ENCODE measurements around the gene PKLR.
A peak's percentile ranks its signal among the peaks of the same experiment; 100 is the strongest.

PKLR gene

DNA sequence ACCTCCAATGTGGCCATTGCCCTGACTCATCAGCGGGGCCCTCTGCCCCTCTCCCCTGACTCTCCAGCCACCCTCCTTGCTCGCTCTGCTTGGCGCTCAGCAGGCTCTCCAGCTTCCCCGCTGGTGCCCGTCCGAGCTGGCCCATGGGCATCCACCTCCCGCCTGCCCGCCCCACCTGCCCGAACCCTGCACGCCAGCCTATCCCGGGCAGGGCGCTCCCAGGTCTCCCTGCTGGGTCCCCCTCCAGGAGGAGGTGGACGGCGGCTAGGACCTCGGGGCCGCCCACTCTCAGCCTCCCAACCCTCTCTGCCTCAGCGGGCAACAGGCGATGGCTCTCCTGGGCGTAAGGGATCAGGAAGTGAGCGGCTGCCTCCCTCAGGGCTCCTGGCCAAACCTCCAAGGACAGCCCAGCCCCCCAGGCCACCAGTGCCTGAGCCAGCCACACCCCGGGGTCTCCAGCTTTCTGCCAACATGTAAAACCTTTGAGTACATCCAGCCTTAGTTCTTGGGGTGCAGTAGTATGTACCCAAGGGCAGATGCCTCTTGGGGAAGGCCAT lies 13.2 kb downstream of the PKLR start:
- FAIRE-seq (no peak), DNase-seq (ENCODE audit: insufficient read length, low spot score) (no peak)

DNA sequence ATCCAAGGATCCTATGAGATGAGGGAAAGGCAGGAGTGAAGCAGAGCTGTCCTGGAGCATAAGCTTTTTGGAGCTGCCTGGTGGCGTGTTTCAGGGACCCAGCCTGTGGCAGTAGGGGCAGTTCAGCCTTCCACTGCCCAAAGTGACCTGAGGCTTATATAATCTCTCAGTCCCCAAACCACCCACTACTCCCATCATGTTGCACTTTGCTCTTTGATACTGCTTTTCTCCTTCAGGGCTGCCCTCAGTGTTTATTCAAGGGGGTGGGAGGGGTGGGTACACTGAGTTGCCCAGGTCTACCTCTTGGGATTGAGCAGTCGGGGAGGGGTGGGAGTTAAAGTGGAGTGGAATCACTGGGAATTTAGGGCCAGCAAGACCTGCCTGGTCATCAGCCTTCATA lies 14.7 kb downstream of the PKLR start:
- FAIRE-seq (no peak), DNase-seq (ENCODE audit: insufficient read length, low spot score) (no peak)

DNA sequence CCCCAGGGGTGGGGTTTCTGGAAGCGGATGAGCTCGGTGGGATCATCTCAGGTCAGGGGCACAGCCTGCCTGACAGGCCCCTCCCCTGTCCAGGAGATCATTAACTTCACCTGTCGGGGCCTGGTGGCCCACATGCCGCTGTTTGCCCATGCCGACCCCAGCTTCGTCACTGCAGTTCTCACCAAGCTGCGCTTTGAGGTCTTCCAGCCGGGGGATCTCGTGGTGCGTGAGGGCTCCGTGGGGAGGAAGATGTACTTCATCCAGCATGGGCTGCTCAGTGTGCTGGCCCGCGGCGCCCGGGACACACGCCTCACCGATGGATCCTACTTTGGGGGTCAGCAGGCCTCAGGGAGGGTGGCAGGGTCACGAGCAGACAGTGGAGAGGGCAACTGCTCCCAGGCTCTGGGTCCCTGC lies 15.6 kb downstream of the PKLR start:
- DNase-seq (ENCODE audit: insufficient read length, low spot score) (no peak), FAIRE-seq (no peak)

DNA sequence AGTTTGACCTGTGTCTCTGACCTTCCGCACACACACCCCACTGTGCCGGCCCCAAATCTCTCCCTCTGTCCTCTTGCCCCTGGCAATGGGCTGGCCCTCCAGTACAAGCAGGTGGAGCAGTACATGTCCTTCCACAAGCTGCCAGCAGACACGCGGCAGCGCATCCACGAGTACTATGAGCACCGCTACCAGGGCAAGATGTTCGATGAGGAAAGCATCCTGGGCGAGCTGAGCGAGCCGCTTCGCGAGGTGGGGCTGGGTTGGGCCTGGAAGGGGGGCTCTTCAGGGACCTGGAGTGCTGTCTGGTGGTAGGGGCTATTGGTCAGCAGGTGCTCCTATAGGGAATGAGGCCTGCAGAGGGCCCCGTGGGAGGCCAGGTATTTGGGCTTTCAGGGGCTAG lies 16.2 kb downstream of the PKLR start:
- FAIRE-seq (no peak), DNase-seq (ENCODE audit: insufficient read length, low spot score) (no peak)

DNA sequence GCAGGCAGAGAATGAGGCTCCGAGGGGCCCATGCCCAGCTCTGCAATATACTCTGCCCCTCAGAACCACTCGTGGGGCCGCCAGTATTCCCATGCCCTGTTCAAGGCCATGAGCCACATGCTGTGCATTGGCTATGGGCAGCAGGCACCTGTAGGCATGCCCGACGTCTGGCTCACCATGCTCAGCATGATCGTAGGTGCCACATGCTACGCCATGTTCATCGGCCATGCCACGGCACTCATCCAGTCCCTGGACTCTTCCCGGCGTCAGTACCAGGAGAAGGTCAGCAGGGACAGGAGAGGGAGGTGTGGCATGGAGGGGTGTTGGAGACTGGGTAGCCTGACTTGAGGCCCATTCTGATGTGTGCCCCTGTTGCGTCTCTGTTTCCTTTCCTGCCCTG lies 16.8 kb downstream of the PKLR start:
- DNase-seq (ENCODE audit: insufficient read length, low spot score) (no peak), FAIRE-seq (no peak)

DNA sequence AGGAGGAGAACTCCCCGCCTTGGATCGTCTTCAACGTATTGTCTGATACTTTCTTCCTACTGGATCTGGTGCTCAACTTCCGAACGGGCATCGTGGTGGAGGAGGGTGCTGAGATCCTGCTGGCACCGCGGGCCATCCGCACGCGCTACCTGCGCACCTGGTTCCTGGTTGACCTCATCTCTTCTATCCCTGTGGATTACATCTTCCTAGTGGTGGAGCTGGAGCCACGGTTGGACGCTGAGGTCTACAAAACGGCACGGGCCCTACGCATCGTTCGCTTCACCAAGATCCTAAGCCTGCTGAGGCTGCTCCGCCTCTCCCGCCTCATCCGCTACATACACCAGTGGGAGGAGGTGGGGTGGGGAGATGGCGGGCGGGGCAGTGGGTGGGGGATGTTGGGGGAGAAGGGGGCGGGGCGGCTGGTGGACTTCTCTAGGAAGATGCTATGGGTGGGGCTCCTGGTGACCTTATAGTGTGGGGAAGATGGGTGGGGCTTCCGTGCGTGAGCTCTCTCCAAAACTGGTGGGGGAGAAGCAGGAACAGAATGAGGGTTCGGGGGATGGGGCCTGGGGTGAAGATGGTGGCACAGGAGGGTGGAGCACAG lies 18.6 kb downstream of the PKLR start:
- FAIRE-seq = no peak

DNA sequence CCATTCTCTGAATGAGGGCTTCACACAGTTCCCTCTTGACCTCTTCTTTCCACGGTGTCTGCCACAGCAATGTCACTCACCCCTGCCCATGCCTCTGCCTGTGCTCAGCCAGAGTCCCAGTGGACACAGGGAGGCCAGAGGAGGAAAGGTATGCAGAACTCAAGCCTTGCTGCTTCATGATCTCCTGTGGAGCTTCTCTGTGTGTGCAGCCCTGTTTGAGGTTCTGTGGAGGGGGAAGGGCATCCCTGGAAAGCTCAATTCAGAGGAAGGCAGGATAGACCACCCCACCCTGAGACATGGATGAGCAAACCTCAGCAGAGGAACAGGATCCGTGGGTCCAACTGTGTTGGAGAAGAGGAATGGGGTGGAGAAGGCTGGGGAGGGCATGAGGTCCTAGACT lies 22.0 kb downstream of the PKLR start:
- DNase-seq (ENCODE audit: insufficient read length, low spot score) (no peak), FAIRE-seq (no peak)

More for the DNA sequence above, 18.6 kb downstream of the PKLR start:
- no peak for DNase-seq (ENCODE audit: insufficient read length, low spot score)

DNA sequence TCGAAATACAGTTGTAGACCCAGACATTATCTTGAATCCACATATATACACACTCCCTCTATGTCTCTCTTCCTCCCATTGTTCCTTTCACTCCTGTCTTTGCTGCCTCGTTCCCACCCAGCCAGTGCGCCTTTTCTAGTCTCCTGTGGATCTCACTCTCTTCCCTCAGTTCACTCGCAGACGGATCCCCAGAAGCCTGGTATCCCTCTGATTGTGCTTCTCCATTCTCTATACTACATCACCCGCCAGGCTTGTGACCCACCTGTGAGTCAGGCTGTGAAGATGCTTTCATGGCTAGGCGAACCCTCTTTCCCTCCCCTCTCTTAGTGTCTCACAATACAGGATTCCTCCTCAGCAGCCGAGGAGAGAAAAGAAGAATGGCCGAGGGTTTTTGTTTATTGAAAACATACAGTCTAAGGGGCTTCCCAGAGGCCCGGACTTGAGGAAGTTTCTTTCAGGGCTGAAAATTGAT lies 22.5 kb downstream of the PKLR start:
- DNase-seq (ENCODE audit: insufficient read length, low spot score) = no peak
- FAIRE-seq = no peak

DNA sequence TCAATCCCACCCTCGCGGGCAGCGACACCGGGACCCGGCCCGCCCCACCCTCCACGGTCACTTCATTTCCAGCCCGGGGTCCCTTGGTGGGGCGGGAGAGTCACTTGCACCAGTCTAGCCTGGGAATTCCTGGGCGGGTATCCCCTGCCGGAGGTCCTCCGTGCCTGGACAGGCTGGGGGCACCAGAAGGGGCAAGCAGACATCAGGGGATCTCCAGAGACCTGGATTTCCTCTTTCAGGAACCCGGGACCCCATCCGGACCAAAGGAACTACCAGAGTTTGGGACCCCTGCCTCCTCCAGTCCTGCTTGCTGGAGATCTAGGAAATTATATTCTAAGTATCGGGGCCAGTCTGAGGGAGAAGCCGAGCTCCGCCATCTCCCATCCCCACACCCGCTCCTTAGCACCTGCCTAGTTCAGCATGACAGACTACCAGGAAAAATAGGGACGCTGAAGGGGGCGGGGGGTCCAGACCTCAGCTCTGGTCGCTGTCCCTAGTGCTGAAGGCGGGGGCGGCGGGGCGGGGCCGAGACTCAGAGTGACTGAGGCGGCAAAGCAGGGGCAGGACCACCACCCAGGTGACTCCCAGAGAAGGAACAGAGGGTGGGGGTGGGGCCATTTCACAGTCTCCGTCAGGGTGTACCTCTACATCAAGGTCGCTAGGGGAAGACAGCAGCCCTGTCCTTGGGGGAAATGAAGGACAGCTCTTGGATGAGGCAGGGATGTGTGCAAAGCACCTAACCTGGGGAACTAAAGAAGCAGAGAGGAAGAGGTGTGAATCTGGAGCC lies 23.1 kb downstream of the PKLR start:
- FAIRE-seq = peak; percentile 11
- peak; percentile 69 for DNase-seq (ENCODE audit: insufficient read length, low spot score)

DNA sequence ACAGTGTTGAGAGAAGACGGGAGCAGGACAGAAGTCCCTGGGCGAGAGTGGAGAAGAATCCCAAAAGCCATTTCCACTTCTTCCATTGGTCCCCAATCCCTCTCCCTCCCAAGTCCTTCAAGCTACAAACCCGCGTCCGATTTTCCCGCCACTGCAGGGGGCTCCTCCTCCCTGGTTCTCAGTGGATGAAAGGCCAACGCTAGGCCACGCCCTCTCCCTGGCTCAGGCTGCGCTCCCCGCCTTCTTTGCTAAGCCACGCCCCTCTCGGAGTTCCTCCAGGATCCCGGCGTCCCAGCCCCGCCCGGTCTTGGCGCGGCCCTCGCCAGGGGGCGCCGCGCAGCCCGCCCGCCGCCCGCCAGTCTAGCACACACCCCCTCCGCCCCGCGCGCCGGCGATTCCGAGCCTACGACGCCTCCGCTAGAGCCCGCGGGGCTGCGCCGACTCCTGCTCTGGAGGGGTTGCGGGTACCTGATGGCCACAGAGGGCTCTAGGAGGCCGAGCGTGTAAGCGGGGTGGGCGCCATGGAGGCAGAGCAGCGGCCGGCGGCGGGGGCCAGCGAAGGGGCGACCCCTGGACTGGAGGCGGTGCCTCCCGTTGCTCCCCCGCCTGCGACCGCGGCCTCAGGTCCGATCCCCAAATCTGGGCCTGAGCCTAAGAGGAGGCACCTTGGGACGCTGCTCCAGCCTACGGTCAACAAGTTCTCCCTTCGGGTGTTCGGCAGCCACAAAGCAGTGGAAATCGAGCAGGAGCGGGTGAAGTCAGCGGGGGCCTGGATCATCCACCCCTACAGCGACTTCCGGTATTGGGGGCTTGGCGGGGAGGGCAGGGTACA lies 24.0 kb downstream of the PKLR start, which contains the start of gene HCN3:
HCN3 (plus strand) TSS at position 394 of the 832 bp plus-strand sequence; CDS start at position 522, 128 bp downstream.
- DNase-seq (ENCODE audit: insufficient read length, low spot score) = peak; percentile 98
- peak; percentile 82 for FAIRE-seq

DNA sequence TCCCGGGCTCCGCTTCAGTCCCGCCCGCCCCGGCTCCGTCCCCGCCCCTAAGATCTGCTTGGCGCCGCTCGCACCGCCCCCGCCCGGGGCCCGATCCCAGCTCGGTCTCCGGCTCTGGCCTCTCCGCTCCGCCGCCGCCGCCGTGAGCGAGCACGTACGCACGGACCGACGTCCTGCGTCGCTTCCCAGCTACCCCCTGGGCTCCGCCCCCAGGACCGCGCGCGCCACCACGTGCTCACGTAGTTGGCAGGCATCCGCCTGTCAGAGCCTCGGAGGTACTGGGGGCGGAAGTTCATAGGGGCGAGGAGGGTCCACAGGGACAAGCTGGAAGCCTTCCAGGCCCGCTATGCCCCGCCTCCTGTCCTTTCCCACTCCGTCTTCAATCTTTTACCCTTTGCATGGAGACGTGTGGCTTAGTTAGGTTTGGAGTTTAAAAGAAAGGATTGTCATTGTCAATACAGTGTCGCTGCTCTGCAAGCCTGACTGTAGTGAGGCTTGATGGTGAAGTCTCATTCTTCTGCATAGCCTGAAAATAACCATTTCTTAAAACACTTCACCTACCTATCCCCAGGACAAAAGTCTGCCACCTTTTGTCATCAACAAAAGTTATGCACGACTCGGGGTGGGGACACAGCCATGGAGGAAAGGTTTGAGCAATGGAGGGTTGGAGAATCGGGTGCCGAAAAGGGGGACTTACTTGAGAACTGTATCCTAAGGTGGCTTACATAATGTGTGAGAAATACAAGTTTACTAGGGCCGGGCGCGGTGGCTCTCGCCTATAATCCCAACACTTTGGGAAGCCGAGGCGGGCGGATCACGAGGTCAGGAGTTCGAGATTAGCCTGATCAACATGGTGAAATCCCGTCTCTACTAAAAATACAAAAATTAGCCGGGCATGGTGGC lies 27.6 kb downstream of the PKLR start, which contains the start of gene CLK2:
CLK2 (minus strand) TSS at position 162 of the 903 bp plus-strand sequence. CDS start 2,527 bp downstream, outside the sequence.
- DNase-seq (ENCODE audit: insufficient read length, low spot score) (peak; percentile 94), FAIRE-seq (peak; percentile 97)

DNA sequence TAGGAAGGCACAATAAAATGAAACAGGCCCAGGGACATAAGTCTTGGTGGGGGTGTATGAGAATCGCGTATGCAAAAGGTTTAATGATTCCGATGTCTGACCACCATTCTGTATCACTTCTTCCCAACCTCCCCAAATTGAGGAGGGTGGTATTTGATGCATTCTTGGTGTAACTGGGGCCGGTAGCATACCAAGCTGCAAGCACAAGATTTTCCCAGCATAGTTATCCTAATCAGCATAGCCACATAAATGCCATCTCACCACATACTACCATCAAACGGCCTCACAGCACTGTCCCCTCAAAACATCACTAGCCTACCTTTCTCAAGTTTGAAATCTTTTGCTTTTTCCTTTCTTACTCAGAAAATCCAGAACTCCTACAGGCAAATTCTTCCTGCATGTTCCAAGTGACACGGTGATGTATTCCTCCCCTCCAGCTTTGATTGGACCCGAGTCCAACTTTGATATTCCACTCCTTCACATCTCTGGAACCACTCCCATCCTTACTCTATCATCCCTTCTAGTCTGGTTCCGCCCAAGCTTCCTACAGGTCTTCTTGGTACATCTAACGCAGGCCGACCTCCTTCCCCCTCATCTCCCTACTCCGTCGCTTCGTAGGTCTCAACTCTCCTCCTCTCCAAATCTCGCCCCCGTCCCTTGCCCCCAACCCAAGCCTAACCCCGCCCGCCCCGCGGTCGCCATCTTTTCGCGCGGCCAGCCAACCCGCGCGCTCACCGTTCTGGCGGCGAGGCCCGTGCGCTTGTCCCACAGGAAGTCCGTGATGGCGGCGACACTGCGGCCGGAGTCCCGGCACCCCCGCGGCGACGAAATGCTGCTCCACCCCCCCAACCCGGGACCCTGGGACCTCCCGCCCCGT lies 28.5 kb downstream of the PKLR start:
- no peak for FAIRE-seq
- DNase-seq (ENCODE audit: insufficient read length, low spot score) = peak; percentile 56

DNA sequence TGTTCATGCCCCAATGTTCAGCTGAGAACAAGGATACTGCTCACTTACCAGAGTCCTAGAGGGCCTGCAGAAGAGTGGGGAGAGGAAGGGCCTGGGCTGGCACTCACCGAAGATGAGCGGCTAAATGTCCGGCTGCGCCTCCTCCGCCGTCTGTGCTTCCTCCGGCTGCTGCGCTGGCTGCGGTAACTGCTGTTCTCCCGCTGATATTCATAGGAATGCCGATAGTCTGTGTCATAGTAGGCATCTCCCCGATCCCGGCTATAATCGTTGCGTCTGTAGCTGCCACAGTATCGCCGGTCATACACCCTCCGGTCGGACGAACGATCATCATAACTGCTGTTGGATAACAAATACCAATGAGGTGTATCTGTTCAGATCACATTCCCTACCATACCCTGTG lies 31.9 kb downstream of the PKLR start:
- DNase-seq (ENCODE audit: insufficient read length, low spot score) (no peak), FAIRE-seq (no peak)

DNA sequence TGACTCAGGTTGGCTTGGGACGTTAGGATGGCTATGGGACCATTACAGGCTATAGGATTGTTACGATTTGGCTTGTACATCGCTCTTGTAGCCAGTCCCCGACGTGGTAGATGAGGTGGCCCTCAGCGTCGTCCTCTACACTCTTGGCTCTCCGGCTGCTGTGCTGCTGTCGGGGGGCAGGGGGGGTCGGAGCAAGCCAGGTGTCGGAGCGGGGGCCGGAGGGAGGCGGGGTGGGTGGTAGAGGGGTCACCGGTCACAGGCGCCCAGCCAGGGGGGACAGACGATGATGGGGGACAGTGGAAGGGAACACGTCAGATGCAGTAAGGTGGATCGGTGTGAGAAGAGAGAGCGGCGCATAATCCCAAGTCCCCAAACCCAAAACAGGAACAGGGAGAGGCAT lies 32.6 kb downstream of the PKLR start:
- DNase-seq (ENCODE audit: insufficient read length, low spot score) (no peak), FAIRE-seq (no peak)

DNA sequence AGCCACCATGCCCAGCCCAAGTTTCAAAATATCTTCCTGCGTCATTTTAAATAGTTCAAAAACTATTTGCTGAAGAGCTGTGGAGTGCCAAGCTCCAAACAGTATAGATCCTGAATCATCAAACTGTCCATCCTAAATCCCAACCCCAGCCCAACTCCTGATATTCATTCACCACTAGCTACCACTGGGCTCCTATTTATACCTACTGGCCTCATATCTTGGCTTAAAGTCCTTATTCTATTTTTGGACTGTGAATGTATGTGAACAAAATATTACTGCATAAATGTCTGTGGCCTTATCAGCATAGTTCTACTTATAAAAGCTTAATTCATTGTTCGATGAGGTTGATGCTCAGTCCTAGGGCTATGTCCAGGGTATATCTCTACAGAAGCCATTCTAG lies 33.9 kb downstream of the PKLR start:
- no peak for FAIRE-seq

DNA sequence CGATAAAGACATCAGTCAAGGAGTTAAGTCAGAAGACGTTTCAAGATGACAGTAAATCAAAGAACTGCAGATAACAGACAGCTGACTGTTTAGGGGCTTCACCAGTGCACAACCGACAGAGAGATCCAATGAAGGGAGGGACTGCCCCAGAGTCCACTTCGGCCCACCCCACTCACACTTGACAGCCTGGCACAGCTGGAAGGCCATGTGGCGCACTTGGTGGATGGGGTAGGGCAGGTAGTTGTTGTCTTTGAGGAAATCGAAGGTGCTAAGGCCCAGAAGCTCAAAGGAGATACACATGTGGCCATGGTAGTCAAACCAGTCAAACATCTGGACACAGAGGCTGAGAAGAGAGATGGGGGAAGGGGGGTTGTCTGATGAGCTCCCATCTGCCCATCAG lies 34.7 kb downstream of the PKLR start:
- FAIRE-seq (no peak), DNase-seq (ENCODE audit: insufficient read length, low spot score) (no peak)

More for the DNA sequence above, 33.9 kb downstream of the PKLR start:
- no peak for DNase-seq (ENCODE audit: insufficient read length, low spot score)

DNA sequence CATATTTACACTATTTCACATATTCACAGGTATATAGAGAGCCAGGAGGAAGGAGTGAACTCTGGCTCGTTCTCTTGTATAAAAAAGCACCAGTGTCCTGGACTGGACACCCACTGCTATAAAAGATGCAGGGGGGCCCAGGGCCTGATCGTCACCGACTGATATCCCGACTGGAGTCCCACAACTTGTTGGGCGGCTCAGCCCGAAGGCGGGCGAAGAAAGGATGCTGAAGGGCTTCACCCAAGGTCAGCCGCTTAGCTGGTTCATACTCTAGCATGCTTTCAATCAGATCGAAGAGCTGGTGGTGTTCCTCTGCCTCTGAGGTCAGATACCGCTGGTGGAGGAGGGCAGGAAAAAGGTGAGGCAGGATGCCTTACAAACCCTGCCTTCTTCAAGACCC lies 38.2 kb downstream of the PKLR start:
- FAIRE-seq (no peak), DNase-seq (ENCODE audit: insufficient read length, low spot score) (no peak)

DNA sequence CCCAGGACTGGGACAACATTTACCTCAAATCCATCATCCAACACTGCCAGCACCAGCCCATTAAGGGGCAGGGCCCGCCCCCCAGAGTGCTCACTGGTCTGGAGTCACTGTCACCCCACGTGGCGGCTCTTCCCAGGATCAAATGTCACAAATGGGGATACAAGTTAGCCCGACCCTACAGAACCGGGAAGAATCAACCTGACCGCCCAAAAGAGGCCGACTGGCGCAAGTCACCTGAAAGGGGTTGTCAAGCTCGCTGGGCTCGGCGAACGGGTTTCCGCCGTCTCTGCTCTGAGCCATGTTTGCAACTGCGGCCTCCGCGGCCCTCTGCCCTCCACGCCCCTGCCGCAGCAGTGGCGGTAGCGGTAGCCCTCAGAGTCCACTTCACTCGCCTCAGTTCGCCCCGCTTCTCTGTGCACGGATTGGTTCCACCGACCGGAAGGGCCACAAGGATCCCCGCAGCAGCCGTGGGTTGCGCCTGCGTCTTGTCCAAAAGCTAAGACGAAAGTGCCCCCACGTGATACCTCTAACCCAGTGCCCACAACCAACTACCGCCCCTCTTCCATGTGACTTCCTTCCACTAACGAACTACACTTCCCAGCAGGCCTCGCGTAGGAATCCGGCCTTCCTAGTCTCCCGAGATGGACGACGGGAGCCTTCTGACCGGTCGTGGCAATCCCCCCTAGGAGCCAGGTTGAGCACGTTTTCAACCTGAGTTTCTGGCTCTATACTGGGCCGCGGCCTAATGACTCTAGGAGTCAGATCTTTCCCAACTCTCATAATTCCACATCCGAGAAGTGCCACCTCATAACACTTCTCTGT lies 39.2 kb downstream of the PKLR start, which contains the start of gene SCAMP3:
SCAMP3 (minus strand) TSS at position 509 of the 822 bp plus-strand sequence; CDS start at position 300, 209 bp downstream.
- FAIRE-seq (peak; percentile 94), DNase-seq (ENCODE audit: insufficient read length, low spot score) (peak; percentile 98)
